ENCODE measurements around the gene DNAH1. TPM values are rescaled to one million over a fixed set of nuclear protein-coding genes. Genes with fewer than 3 reads are reported as not detected.

DNAH1 gene
- total RNA-seq, 2 experiments from 2014 or later: 9.4 TPM

GRCh38 chr3:52347716-52348635 is 31.9 kb downstream of the DNAH1 start:
- H3K36me3 Mint-ChIP-seq (ENCODE audit: low read depth): peaks cover 3% of the 10 kb centered on the region
- no peaks in the 10 kb centered on the region for H3K9me3 Mint-ChIP-seq
- H3K4me3 Mint-ChIP-seq: no peak overlapping the region
- no peaks in the 10 kb centered on the region for H3K27me3 Mint-ChIP-seq (ENCODE audit: low read depth)
- intact Hi-C loops (cut with micrococcal nuclease): no loop called here
- H3K4me1 Mint-ChIP-seq (ENCODE audit: low read depth): no peaks in the 10 kb centered on the region
- H3K27ac Mint-ChIP-seq: no peak overlapping the region
- CTCF ChIA-PET: interaction anchor here (0.6 to 1.0 kb wide), 4 partner anchors 39 to 128 kb away, joined by 3 to 4 read pairs (median 3); no protein-coding TSS in a partner anchor
- DNase-seq: no peak

DNA sequence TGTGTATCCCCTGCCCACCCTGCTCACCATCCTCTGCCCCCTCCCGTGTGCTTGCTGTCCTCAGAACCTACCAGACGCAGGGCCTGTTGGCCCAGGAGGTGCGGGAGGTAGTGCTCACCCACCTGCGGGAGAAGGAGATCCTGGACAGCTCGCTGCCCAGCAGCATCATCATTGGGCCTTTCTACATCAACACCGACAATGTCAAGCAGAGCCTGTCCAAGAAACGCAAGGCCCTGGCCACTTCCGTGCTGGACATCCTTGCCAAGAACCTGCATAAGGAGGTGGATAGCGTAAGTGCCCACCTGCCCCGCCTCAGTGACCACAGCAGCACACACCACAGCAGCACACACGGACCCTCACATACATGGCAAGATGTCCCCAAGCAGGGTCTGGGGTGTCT is 33.0 kb downstream of the DNAH1 start:
- H3K27ac Mint-ChIP-seq: no peak overlapping the region
- DNase-seq: no peak
- H3K9me3 Mint-ChIP-seq: no peaks in the 10 kb centered on the region
- H3K4me3 Mint-ChIP-seq: no peak overlapping the region
- intact Hi-C loops (cut with micrococcal nuclease): no loop called here
- CTCF ChIA-PET: interaction anchor here (1.0 to 1.3 kb wide), 2 partner anchors 10 to 227 kb away, joined by 4 read pairs; no protein-coding TSS in a partner anchor
- H3K4me1 Mint-ChIP-seq (ENCODE audit: low read depth): no peaks in the 10 kb centered on the region
- peaks cover 3% of the 10 kb centered on the region for H3K36me3 Mint-ChIP-seq (ENCODE audit: low read depth)
- H3K27me3 Mint-ChIP-seq (ENCODE audit: low read depth): no peaks in the 10 kb centered on the region

DNA sequence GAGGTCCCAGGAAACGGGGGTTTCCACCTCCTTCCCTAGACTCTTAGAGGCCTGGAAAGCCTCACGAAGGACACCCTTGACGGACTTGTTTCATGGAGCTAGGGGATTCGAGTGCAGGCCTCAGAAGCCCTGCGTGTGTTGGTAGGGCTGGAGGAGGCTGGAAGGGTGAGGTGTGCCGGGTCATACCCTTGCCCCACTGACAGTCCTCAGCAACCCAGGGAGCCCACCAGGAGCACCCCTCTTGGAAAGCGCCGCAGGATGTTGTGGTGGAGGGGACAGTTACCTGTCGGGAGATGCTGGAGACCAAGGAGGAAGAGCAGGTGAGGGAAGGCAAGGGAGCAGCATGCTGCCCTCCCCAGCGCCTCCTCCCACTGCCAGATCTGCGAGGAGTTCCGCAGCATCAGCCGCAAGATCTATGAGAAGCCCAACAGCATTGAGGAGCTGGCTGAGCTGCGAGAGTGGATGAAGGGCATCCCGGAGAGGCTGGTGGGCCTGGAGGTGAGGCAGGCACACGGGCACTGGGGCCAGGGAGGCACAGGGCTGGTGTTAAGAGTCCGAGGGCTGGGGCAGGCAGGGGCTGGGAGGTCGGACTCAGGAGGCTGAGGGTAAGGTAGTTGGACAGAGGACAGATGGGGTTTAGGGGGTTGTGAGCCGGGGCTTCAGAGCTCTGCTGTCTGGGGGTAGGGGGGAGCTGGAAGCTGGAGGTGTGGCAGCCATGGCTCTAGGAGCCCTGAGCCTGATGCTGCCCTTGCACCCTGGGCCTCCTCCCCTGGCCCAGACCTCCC is 33.7 kb downstream of the DNAH1 start:
- intact Hi-C loops (cut with micrococcal nuclease): no loop called here
- no peak overlapping the region for H3K4me3 Mint-ChIP-seq

GRCh38 chr3:52350416-52350815 is 34.3 kb downstream of the DNAH1 start:
- DNase-seq: no peak
- Mint-ChIP-seq H3K9me3 (no peaks in the 10 kb centered on the region), H3K4me3 (no peak overlapping the region), H3K27me3 (ENCODE audit: low read depth) (no peaks in the 10 kb centered on the region), H3K27ac (no peak overlapping the region), H3K4me1 (ENCODE audit: low read depth) (no peaks in the 10 kb centered on the region), H3K36me3 (ENCODE audit: low read depth) (peaks cover 3% of the 10 kb centered on the region)
- intact Hi-C loops (cut with micrococcal nuclease): no loop called here
- CTCF ChIA-PET: interaction anchor here (0.6 to 1.0 kb wide), 3 partner anchors 43 to 229 kb away, joined by 3 to 4 read pairs (median 3); no protein-coding TSS in a partner anchor

More for the DNA sequence above, 33.7 kb downstream of the DNAH1 start:
- Mint-ChIP-seq H3K36me3 (ENCODE audit: low read depth) (peaks cover 3% of the 10 kb centered on the region), H3K27me3 (ENCODE audit: low read depth) (no peaks in the 10 kb centered on the region), H3K27ac (no peak overlapping the region), H3K9me3 (no peaks in the 10 kb centered on the region), H3K4me1 (ENCODE audit: low read depth) (no peaks in the 10 kb centered on the region)
- CTCF ChIA-PET: interaction anchor here (1.0 to 1.3 kb wide), 2 partner anchors 11 to 228 kb away, joined by 4 read pairs; no protein-coding TSS in a partner anchor
- no peak for DNase-seq

DNA sequence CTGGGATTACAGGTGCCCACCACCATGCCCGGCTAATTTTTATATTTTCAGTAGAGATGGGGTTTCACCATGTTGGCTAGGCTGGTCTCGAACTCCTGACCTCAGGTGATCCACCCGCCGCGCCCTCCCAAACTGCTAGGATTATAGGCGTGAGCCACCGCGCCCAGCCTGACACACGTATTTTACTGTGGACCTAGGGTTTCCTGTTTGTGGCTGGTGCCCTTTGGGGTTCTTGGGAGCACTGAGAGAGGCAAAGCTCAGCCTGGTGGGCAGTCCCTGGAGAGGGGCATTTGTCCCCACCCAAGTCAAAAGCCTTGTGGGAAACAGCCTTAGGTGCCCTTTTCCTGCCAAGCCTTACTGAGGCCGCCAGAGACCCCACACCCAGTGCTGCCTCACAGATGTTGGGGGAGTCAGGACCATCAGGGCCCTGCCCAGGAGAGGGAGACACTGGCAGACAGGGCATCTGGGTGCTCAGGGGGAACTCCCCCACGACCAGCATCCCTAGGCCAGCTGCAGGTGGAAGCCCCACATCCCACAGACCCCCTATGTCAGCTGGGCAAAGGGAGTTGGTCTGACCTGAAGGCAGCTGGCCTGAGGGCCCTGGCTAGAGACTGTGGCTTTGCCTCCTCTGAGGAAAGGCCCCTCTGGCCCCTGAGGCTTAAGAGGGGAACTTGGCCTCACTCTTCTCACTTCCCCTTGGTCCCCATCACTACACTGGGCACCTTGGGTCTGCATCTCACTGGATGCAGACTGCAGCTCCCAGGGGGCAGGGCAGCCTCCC is 35.1 kb downstream of the DNAH1 start:
- intact Hi-C loops (cut with micrococcal nuclease): no loop called here
- Mint-ChIP-seq H3K9me3 (no peaks in the 10 kb centered on the region), H3K4me1 (ENCODE audit: low read depth) (no peaks in the 10 kb centered on the region), H3K4me3 (no peak overlapping the region), H3K36me3 (ENCODE audit: low read depth) (peaks cover 3% of the 10 kb centered on the region), H3K27ac (no peak overlapping the region), H3K27me3 (ENCODE audit: low read depth) (no peaks in the 10 kb centered on the region)
- CTCF ChIA-PET: interaction anchor here (0.6 to 1.0 kb wide), 3 partner anchors 12 to 142 kb away, joined by 3 to 4 read pairs (median 3); no protein-coding TSS in a partner anchor
- no peak for DNase-seq

DNA sequence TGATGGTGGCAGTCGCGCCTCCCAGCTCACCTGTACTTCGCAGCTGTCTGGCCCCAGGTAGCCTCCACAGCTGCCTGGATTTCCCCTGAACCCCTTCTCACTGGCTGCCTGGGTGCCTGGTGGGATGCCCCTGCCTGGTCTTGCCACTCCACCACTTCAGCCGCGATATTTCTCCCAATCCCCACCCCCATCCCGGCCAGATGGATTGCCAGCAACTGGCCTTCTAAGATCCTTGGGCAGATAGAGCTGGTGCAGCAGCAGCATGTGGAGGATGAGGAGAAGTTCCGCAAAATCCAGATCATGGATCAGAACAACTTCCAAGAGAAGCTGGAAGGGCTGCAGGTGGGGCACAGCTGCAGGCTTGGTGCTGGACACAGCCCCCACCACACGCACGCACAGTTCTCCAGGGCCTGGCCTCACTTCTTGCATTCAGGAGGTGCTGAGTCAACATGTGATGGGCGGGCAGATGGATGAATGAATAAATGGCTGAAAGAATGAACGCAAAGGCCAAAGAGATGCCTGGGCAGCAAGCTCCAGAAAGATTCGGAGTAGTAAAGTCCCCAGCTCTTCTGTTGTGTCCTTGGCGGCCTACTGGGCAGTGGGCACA is 35.7 kb downstream of the DNAH1 start:
- H3K27me3 Mint-ChIP-seq (ENCODE audit: low read depth): no peaks in the 10 kb centered on the region
- DNase-seq: no peak
- H3K4me3 Mint-ChIP-seq: no peak overlapping the region
- peaks cover 3% of the 10 kb centered on the region for H3K36me3 Mint-ChIP-seq (ENCODE audit: low read depth)
- intact Hi-C loops (cut with micrococcal nuclease): no loop called here
- CTCF ChIA-PET: interaction anchor here (0.9 to 1.1 kb wide), 3 partner anchors 12 to 132 kb away, joined by 3 to 4 read pairs (median 3); no protein-coding TSS in a partner anchor
- H3K9me3 Mint-ChIP-seq: no peaks in the 10 kb centered on the region
- H3K4me1 Mint-ChIP-seq (ENCODE audit: low read depth): no peaks in the 10 kb centered on the region
- no peak overlapping the region for H3K27ac Mint-ChIP-seq

DNA sequence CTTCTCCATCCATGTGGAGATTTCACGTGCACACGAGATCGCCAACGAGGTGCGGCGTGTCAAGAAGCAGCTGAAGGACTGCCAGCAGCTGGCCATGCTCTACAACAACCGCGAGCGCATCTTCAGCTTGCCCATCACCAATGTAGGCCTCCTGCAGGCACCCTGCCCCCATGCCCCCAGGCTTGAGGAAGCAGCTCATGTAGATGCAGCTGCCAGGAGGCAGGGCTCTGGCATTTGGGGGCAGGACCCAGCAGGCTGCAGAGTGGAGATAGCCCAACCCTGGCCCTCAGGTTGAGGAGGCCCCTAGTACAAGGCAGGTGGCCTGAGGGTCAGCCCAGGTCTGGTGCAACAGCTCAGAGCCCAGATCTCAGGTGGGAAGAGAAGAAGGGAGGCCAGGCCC is 36.4 kb downstream of the DNAH1 start:
- Mint-ChIP-seq H3K27me3 (ENCODE audit: low read depth) (no peaks in the 10 kb centered on the region), H3K4me1 (ENCODE audit: low read depth) (no peaks in the 10 kb centered on the region), H3K36me3 (ENCODE audit: low read depth) (peaks cover 3% of the 10 kb centered on the region), H3K27ac (no peak overlapping the region), H3K9me3 (no peaks in the 10 kb centered on the region), H3K4me3 (no peak overlapping the region)
- CTCF ChIA-PET: interaction anchor here (0.9 to 1.1 kb wide), 2 partner anchors 120 to 133 kb away, joined by 3 read pairs; no protein-coding TSS in a partner anchor
- no peak for DNase-seq
- intact Hi-C loops (cut with micrococcal nuclease): no loop called here

- H3K27me3 Mint-ChIP-seq (ENCODE audit: low read depth): no peaks in the 10 kb centered on the region
- CTCF ChIA-PET: no interaction called here
- no peak overlapping the region for H3K27ac Mint-ChIP-seq
- intact Hi-C loops (cut with micrococcal nuclease): no loop called here
- no peaks in the 10 kb centered on the region for H3K4me1 Mint-ChIP-seq (ENCODE audit: low read depth)
- no peaks in the 10 kb centered on the region for H3K9me3 Mint-ChIP-seq
- no peak for DNase-seq
- H3K36me3 Mint-ChIP-seq (ENCODE audit: low read depth): peaks cover 3% of the 10 kb centered on the region
- H3K4me3 Mint-ChIP-seq: no peak overlapping the region
Measured at GRCh38 chr3:52353291-52353855, 37.3 kb downstream of the DNAH1 start.

- intact Hi-C loops (cut with micrococcal nuclease): no loop called here
- CTCF ChIA-PET: interaction anchor here (0.9 kb wide), 1 partner anchor 15 kb away, joined by 3 read pairs; no protein-coding TSS in a partner anchor
- no peaks in the 10 kb centered on the region for H3K27me3 Mint-ChIP-seq (ENCODE audit: low read depth)
- no peak overlapping the region for H3K27ac Mint-ChIP-seq
- no peaks in the 10 kb centered on the region for H3K9me3 Mint-ChIP-seq
- H3K36me3 Mint-ChIP-seq (ENCODE audit: low read depth): peaks cover 3% of the 10 kb centered on the region
- H3K4me3 Mint-ChIP-seq: no peak overlapping the region
- no peak for DNase-seq
- H3K4me1 Mint-ChIP-seq (ENCODE audit: low read depth): no peaks in the 10 kb centered on the region
Measured at GRCh38 chr3:52354676-52355075, 38.6 kb downstream of the DNAH1 start.

GRCh38 chr3:52355526-52355925 is 39.4 kb downstream of the DNAH1 start:
- no peak overlapping the region for H3K4me3 Mint-ChIP-seq

GRCh38 chr3:52356126-52356525 is 40.0 kb downstream of the DNAH1 start:
- CTCF ChIA-PET: no interaction called here
- no peak overlapping the region for H3K27ac Mint-ChIP-seq

More at GRCh38 chr3:52355526-52355925, 39.4 kb downstream of the DNAH1 start:
- CTCF ChIA-PET: no interaction called here
- Mint-ChIP-seq H3K27me3 (ENCODE audit: low read depth) (no peaks in the 10 kb centered on the region), H3K36me3 (ENCODE audit: low read depth) (peaks cover 2% of the 10 kb centered on the region), H3K4me1 (ENCODE audit: low read depth) (no peaks in the 10 kb centered on the region), H3K27ac (no peak overlapping the region), H3K9me3 (no peaks in the 10 kb centered on the region)
- DNase-seq: no peak
- intact Hi-C loops (cut with micrococcal nuclease): no loop called here

More at GRCh38 chr3:52356126-52356525, 40.0 kb downstream of the DNAH1 start:
- Mint-ChIP-seq H3K36me3 (ENCODE audit: low read depth) (peaks cover 2% of the 10 kb centered on the region), H3K27me3 (ENCODE audit: low read depth) (no peaks in the 10 kb centered on the region), H3K4me1 (ENCODE audit: low read depth) (no peaks in the 10 kb centered on the region), H3K4me3 (no peak overlapping the region), H3K9me3 (no peaks in the 10 kb centered on the region)
- DNase-seq: no peak
- intact Hi-C loops (cut with micrococcal nuclease): no loop called here

All from activated naive CD4-positive, alpha-beta T cell treated with anti-CD3 and anti-CD28 coated beads for 36 hours (primary cell).